SU-DHL-6 (cell line): Measurements from ENCODE around the gene GABRA6.

Experiments
- CTCF ChIP-seq: fragments of 200-600 bp; sonication (generic); IDR thresholded peaks from one replicate; pipeline ENCODE4 v1.5.1; 2017; ENCODE audit warnings: antibody characterized with exemption, mild to moderate bottlenecking, low read length, moderate library complexity; ENCODE audit not compliant: insufficient read depth, poor library complexity, severe bottlenecking
- EZH2phosphoT487 ChIP-seq: fragments of 200-600 bp; sonication (generic), shearing (Covaris generic); conservative IDR thresholded peaks from 2 replicates; pipeline ENCODE4 v1.6.1; 2018; ENCODE audit warnings: mild to moderate bottlenecking, antibody characterized with exemption, low read length, moderate library complexity, mixed read lengths

DNA sequence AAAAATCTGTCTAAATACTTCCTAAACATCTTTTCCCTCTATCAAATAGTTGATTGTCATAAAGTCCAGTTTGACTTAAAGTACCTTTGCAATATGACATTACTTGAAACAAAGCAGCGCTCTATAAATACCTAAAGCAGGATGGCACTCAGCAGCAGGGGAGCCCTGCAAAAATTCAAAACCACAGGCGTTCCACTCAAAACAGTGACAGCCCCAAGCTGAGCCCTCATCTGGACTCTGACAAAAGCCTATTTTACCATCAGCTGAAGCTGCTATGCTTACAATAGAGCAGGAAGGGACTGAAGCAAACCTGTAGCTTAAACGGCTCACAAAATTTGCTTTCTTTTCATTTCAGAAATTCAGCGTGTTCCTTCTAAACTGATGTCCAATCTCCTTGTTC is 11.5 kb downstream of the GABRA6 start:
- TF ChIP-seq CTCF = no peak
- TF ChIP-seq EZH2phosphoT487 = no peak
